GM12878 (cell line): ENCODE data around the gene PRPSAP1. TPM values are rescaled to one million over a fixed set of nuclear protein-coding genes. Genes with fewer than 3 reads are reported as not detected.

Experiments used
- ATF7 ChIP-seq: fragments of 450-650 bp; IDR thresholded peaks from 2 replicates; pipeline ENCODE4 v1.6.1; 2016; ENCODE audit warnings: low read depth, mild to moderate bottlenecking
- BHLHE40 ChIP-seq, 2 experiments: fragments of 450-650 bp in 1 of 2; IDR thresholded peaks; 2 replicates each; pipeline ENCODE4 v1.6.1; 2011 to 2017; ENCODE audit warnings: low read depth in 2 of 2, borderline replicate concordance in 1 of 2, improper control_type of control experiment in 1 of 2, low read length in 1 of 2, mild to moderate bottlenecking in 1 of 2
- CEBPZ ChIP-seq: fragments of 150-350 bp; IDR thresholded peaks from 2 replicates; pipeline ENCODE4 v1.6.1; 2016; ENCODE audit warnings: low read depth, low read length
- CREB1 ChIP-seq: IDR thresholded peaks from 2 replicates; pipeline ENCODE4 v1.6.1; 2012; ENCODE audit warnings: low read depth, mild to moderate bottlenecking, inconsistent platforms
- E4F1 ChIP-seq: fragments of 450-650 bp; IDR thresholded peaks from 2 replicates; pipeline ENCODE4 v1.6.1; 2018; ENCODE audit warnings: borderline replicate concordance, mild to moderate bottlenecking; ENCODE audit not compliant: partially characterized antibody
- EED ChIP-seq: sonication (generic); IDR thresholded peaks from 2 replicates; pipeline ENCODE4 v1.6.1; 2016; ENCODE audit warnings: antibody characterized with exemption, low read depth
- ETV6 ChIP-seq, 2 experiments: fragments of 450-650 bp in 1 of 2; IDR thresholded peaks in 1 of 2; conservative IDR thresholded peaks in 1 of 2; 2 replicates each; pipeline ENCODE4 v1.6.1; 2014; ENCODE audit warnings: antibody characterized with exemption in 1 of 2, borderline replicate concordance in 1 of 2, low read depth in 1 of 2, mild to moderate bottlenecking in 1 of 2, moderate library complexity in 1 of 2
- GABPA ChIP-seq: IDR thresholded peaks from 2 replicates; pipeline ENCODE4 v1.6.1; 2014; ENCODE audit warnings: antibody characterized with exemption, low read depth, mild to moderate bottlenecking, inconsistent platforms
- KLF5 ChIP-seq: fragments of 450-650 bp; IDR thresholded peaks from 2 replicates; pipeline ENCODE4 v1.6.1; 2014; ENCODE audit warnings: mild to moderate bottlenecking; ENCODE audit not compliant: partially characterized antibody
- MYB ChIP-seq: fragments of 150-350 bp; IDR thresholded peaks from 2 replicates; pipeline ENCODE4 v1.6.1; 2014; ENCODE audit warnings: mild to moderate bottlenecking, low read depth, low read length, borderline replicate concordance
- RAD21 ChIP-seq: IDR thresholded peaks from 2 replicates; pipeline ENCODE4 v1.6.1; 2011; ENCODE audit warnings: mild to moderate bottlenecking, low read depth, low read length, moderate library complexity; ENCODE audit not compliant: insufficient read depth
- RELB ChIP-seq: fragments of 450-650 bp; IDR thresholded peaks from 2 replicates; pipeline ENCODE4 v1.6.1; 2017; ENCODE audit warnings: low read depth, mild to moderate bottlenecking, moderate library complexity
- SREBF1 ChIP-seq: IDR thresholded peaks from 2 replicates; pipeline ENCODE4 v1.6.1; 2012; ENCODE audit warnings: mild to moderate bottlenecking, low read length
- STAT1 ChIP-seq: fragments of 450-650 bp; conservative IDR thresholded peaks from 2 replicates; pipeline ENCODE4 v1.6.1; 2014; ENCODE audit warnings: antibody characterized with exemption, mild to moderate bottlenecking
- YBX1 ChIP-seq: fragments of 450-650 bp; IDR thresholded peaks from 2 replicates; pipeline ENCODE4 v1.6.1; 2016; ENCODE audit warnings: antibody characterized with exemption
- ZBTB40 ChIP-seq: fragments of 450-650 bp; IDR thresholded peaks from 2 replicates; pipeline ENCODE4 v1.6.1; 2016; ENCODE audit warnings: mild to moderate bottlenecking, moderate library complexity, borderline replicate concordance
- ZNF217 ChIP-seq: fragments of 450-650 bp; IDR thresholded peaks from 2 replicates; pipeline ENCODE4 v1.6.1; 2017; ENCODE audit warnings: antibody characterized with exemption, mild to moderate bottlenecking
- ZNF622 ChIP-seq: fragments of 450-650 bp; IDR thresholded peaks from 2 replicates; pipeline ENCODE4 v1.6.1; 2017; ENCODE audit warnings: mild to moderate bottlenecking, inconsistent platforms
- polyA plus RNA-seq, 11 experiments: library from polyadenylated mRNA; depleted of rRNA in 4 of 11; unstranded in 6 of 11; stranded (reverse) in 5 of 11; fragments of >200 nt; fragmentation: Nextera tagmentation in 4 of 11; fragmentation: Illumina TruSeq in 1 of 11; extraction: Ambion mirVana in 4 of 11; extraction: Trizol in 1 of 11; gene quantifications; 1 replicate in 1 of 11; 2 replicates in 10 of 11; pipeline versions ENCODE4 v1.2.1 to v1.2.3, GENCODE V29; 2011 to 2016; ENCODE audit warnings: inconsistent platforms in 2 of 11, missing spikeins in 2 of 11, low read depth in 1 of 11
- total RNA-seq, 4 experiments: library from RNA; depleted of rRNA in 3 of 4; stranded (reverse); fragments of >200 nt in 3 of 4; fragmentation: Illumina TruSeq in 1 of 4; extraction: Trizol in 1 of 4; gene quantifications; 2 replicates each; pipeline versions ENCODE4 v1.2.1 to v1.2.3, GENCODE V29; 2013 to 2021

Gene PRPSAP1
- total and polyA plus RNA-seq, 10 of the 15 experiments (the other 5 are each of a cell fraction or from before 2014, with no cell fraction given), result 15.8 to 84.2 (median 44.2) TPM

DNA sequence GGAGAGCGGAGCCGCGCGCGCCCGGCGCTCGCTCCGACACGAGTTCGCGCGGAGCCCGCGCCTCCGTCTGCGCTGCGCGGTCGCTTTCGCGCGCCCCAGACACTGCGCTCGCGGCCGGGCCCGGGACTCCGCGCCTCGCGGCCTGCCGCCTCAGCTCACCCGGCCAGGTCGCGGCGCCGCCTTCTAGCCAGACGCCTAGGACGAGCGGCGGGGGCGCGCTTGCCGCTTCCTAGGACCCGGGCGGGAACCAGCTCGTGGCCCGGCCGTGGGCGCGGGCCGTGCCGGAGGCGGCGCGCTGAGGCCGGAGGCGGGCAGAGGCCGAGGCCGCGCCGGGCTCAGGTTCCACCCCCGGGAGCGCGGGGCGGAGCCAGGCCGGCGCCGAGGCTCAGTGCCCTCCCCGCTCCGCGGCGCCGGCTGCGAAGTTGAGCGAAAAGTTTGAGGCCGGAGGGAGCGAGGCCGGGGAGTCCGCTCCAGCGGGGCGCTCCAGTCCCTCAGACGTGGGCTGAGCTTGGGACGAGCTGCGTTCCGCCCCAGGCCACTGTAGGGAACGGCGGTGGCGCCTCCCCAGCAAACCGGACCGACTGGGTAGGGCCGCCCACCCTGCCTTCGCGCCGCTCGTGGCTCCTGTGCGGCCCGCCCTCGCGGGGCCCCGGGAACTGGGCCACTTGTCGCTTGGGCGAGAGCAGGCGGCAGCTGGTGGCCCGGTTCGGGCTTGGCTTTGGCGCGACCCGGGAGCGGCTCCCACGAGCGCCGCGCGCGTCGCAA lies 30.7 kb upstream of the PRPSAP1 start, which contains the start of gene SPHK1 (continued):
- no peak for TF ChIP-seq ZBTB40
- TF ChIP-seq YBX1, result no peak
- TF ChIP-seq STAT1, result no peak
- TF ChIP-seq EED, result no peak
- no peak for TF ChIP-seq CEBPZ
- no peak for TF ChIP-seq SREBF1
- TF ChIP-seq RELB, result no peak
- TF ChIP-seq ZNF217, result peak; percentile 47; the same call in 1 of the 2 replicates
- no peak; the same call in 1 of the 2 replicates for TF ChIP-seq ZNF622
- no peak for TF ChIP-seq ETV6 (conservative IDR thresholded peaks at IDR 0.05 in 1 of 2, IDR thresholded peaks at IDR 0.05 in 1 of 2; ENCODE audit: borderline replicate concordance in 1 of 2, low read depth in 1 of 2)
- no peak for TF ChIP-seq GABPA
- peak; percentile 4 to 71; a peak in 2 of 4 replicates for TF ChIP-seq BHLHE40 (IDR thresholded peaks at IDR 0.05; ENCODE audit: borderline replicate concordance in 1 of 2, low read depth in 2 of 2, low read length in 1 of 2)
- no peak for TF ChIP-seq CREB1
- TF ChIP-seq MYB, result no peak
- TF ChIP-seq ATF7, result no peak
- TF ChIP-seq E4F1, result no peak
- no peak for TF ChIP-seq RAD21
- TF ChIP-seq KLF5, result no peak
